Activated T-helper 2 cell treated with anti-CD3 and anti-CD28 coated beads, Interferon-gamma antibody, Interleukin-2, Interleukin-4, amounts not matched to agents 10 μg/mL and 5 μg/mL and 100 μg/mL, durations not matched to agents 14 hours and 24 hours and 36 hours (primary cell): ENCODE measurements around the gene KREMEN1. TPM values are rescaled to one million over a fixed set of nuclear protein-coding genes. Genes with fewer than 3 reads are reported as not detected.
"Not testable (repeated sequence)": the region's sequence is repeated elsewhere in the genome, so short reads cannot be mapped to it uniquely, and the experiment has no call there.

ENCODE experiments used
- DNase-seq: peaks from one replicate; pipeline ENCODE4 v3.0.0; 2021; ENCODE audit warnings: low spot score
- H3K27ac Mint-ChIP-seq: one replicate; pipeline ENCODE4 v1.8.0; 2021; ENCODE audit warnings: mixed read lengths
- H3K27me3 Mint-ChIP-seq: one replicate; pipeline ENCODE4 v1.8.0; 2021; ENCODE audit warnings: low read depth, mixed read lengths
- H3K36me3 Mint-ChIP-seq: one replicate; pipeline ENCODE4 v1.8.0; 2021; ENCODE audit warnings: low read depth, mixed read lengths
- H3K4me1 Mint-ChIP-seq: one replicate; pipeline ENCODE4 v1.8.0; 2021; ENCODE audit warnings: low read depth, mixed read lengths
- H3K4me3 Mint-ChIP-seq: one replicate; pipeline ENCODE4 v1.8.0; 2021; ENCODE audit warnings: low read depth, mild to moderate bottlenecking, moderate library complexity, mixed read lengths
- H3K9me3 Mint-ChIP-seq: one replicate; pipeline ENCODE4 v1.8.0; 2021; ENCODE audit warnings: mixed read lengths
- intact Hi-C: fragments of 100-400 bp; cut with micrococcal nuclease; formaldehyde crosslinking; loops from one replicate; pipeline ENCODE4 v1.15.1; 2023
- total RNA-seq: library from RNA; stranded (reverse); gene quantifications from 2 replicates; pipeline ENCODE4 v1.2.3, GENCODE V29; 2022

KREMEN1 gene
- total RNA-seq, 1 donor from 2014 or later: 0.27 TPM

DNA sequence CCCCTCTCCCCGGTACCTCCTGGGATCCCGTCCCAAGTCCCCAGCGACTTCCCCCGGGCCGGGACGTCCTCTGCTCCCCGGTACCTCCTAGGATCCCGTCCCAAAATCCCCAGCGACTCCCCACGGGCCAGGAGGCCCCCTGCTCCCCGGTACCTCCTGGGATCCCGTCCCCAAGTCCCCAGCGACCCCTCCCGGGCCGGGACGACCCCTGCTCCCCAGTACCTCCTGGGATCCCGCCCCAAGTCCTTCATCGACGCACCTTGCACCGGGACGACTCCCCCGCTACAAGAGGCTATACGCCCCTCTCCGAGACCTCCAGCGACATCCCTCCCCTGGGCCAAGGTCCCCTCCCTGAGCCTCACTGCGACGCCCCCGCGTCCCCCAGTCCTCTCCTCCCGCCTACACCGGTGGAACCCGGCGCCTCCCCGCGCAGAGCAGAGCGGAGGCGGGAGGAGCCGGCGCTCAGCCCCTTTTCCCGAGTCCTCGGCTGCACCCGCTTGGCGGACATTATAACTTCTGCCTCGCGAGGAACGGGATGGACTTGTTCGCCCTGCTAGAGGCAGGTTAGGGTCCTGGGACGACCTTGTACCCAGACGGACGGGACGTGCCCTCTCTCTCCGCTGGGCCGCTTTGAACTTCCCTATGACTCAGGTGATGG lies 912 bp downstream of the KREMEN1 start:
- Mint-ChIP-seq H3K36me3 (no peaks in the 10 kb centered on the region), H3K27ac (no peak overlapping the region), H3K4me1 (peaks cover 14% of the 10 kb centered on the region), H3K27me3 (peaks cover 73% of the 10 kb centered on the region), H3K4me3 (peak overlapping the region; percentile 51), H3K9me3 (no peaks in the 10 kb centered on the region)
- DNase-seq: no peak
- intact Hi-C loops: loop anchor here (5.0 to 10.0 kb wide), 2 partner anchors 129 to 171 kb away; no protein-coding TSS in a partner anchor

- Mint-ChIP-seq H3K4me1 (peaks cover 14% of the 10 kb centered on the region), H3K36me3 (no peaks in the 10 kb centered on the region), H3K27me3 (peaks cover 73% of the 10 kb centered on the region)
Observed at GRCh38 chr22:29074276-29074772, 1.5 kb downstream of the KREMEN1 start.

GRCh38 chr22:29078036-29078868 lies 5.4 kb downstream of the KREMEN1 start:
- H3K4me1 Mint-ChIP-seq: peaks cover 2% of the 10 kb centered on the region
- H3K36me3 Mint-ChIP-seq: no peaks in the 10 kb centered on the region
- H3K27me3 Mint-ChIP-seq: peaks cover 60% of the 10 kb centered on the region
- no peak for DNase-seq
- no peak overlapping the region for H3K4me3 Mint-ChIP-seq
- no peaks in the 10 kb centered on the region for H3K9me3 Mint-ChIP-seq
- no peak overlapping the region for H3K27ac Mint-ChIP-seq
- intact Hi-C loops: loop anchor here (10.0 kb wide), 1 partner anchor 167 kb away; no protein-coding TSS in a partner anchor

More at GRCh38 chr22:29074276-29074772, 1.5 kb downstream of the KREMEN1 start:
- intact Hi-C loops: loop anchor here (5.0 to 10.0 kb wide), 2 partner anchors 128 to 170 kb away; no protein-coding TSS in a partner anchor
- no peak for DNase-seq
- Mint-ChIP-seq H3K27ac (no peak overlapping the region), H3K9me3 (no peaks in the 10 kb centered on the region), H3K4me3 (peak overlapping the region; percentile 51)

GRCh38 chr22:29078869-29079207 lies 6.0 kb downstream of the KREMEN1 start:
- Mint-ChIP-seq H3K27me3 (peaks cover 58% of the 10 kb centered on the region), H3K4me1 (peaks cover 2% of the 10 kb centered on the region), H3K36me3 (no peaks in the 10 kb centered on the region), H3K27ac (no peak overlapping the region), H3K9me3 (no peaks in the 10 kb centered on the region), H3K4me3 (no peak overlapping the region)
- intact Hi-C loops: loop anchor here (10.0 kb wide), 1 partner anchor 166 kb away; no protein-coding TSS in a partner anchor
- DNase-seq: no peak

GRCh38 chr22:29079218-29079901 lies 6.5 kb downstream of the KREMEN1 start:
- Mint-ChIP-seq H3K4me1 (peaks cover 2% of the 10 kb centered on the region), H3K27ac (no peak overlapping the region), H3K27me3 (peaks cover 52% of the 10 kb centered on the region), H3K4me3 (no peak overlapping the region), H3K36me3 (no peaks in the 10 kb centered on the region), H3K9me3 (no peaks in the 10 kb centered on the region)
- intact Hi-C loops: loop anchor here (10.0 kb wide), 1 partner anchor 165 kb away; no protein-coding TSS in a partner anchor
- DNase-seq: no peak

GRCh38 chr22:29080106-29080975 lies 7.5 kb downstream of the KREMEN1 start:
- Mint-ChIP-seq H3K9me3 (no peaks in the 10 kb centered on the region), H3K27ac (no peak overlapping the region), H3K27me3 (peaks cover 43% of the 10 kb centered on the region), H3K4me3 (no peak overlapping the region), H3K4me1 (peaks cover 2% of the 10 kb centered on the region), H3K36me3 (no peaks in the 10 kb centered on the region)
- no peak for DNase-seq
- intact Hi-C loops: no loop called here

- peaks cover 35% of the 10 kb centered on the region for H3K27me3 Mint-ChIP-seq
- H3K4me3 Mint-ChIP-seq: no peak overlapping the region
- no peaks in the 10 kb centered on the region for H3K36me3 Mint-ChIP-seq
- no peaks in the 10 kb centered on the region for H3K9me3 Mint-ChIP-seq
- H3K27ac Mint-ChIP-seq: no peak overlapping the region
- H3K4me1 Mint-ChIP-seq: peaks cover 2% of the 10 kb centered on the region
- intact Hi-C loops: no loop called here
- DNase-seq: no peak
Observed at GRCh38 chr22:29081517-29082236, 8.8 kb downstream of the KREMEN1 start.

DNA sequence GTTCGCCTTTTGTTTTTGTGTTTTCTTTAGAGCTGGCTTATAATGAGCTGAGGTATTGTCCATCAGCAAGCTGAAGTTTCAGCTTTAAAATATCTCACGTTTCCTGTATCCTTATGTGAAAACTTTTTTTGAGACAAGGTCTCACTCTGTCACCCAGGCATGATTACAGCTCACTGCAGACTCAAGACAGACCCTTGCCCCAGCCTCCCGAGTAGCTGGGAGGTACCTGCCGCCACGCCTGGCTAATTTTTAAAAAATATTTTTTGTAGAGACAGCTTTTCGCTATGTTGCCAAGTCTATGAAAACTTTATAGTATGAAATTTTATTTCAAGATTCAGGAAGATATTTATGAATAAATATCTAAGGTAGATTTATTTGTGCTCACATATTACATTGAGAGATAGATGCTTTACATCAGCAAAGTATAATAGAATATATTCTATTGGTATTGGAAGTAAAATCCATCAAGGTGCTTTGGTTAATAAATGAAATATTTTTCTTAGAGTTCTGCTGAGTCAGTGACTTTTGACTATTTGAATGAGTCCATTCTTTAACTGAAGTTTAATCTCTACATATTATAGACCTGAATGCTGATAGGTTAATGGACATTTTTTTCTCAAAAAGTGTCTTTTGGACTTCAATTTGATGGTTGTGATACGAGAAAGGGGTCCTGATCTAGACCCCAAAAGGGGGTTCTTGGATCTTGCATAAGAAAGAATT lies 10.2 kb downstream of the KREMEN1 start:
- DNase-seq: no peak
- no peak overlapping the region for H3K27ac Mint-ChIP-seq

DNA sequence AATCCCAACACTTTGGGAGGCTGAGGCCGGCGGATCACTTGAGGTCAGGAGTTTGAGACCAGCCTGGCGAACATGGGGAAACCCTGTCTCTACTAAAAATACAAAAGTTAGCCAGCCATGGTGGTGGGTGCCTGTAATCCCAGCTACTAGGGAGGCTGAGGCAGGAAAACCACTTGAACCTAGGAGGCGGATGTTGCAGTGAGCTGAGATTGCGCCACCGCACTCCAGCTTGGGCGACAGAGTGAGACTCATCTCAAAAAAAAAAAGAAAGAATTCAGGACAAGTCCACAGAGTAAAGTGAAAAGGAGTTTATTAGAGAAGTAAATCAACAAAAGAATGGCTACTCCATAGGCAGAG lies 10.7 kb downstream of the KREMEN1 start:
- DNase-seq, H3K4me3 Mint-ChIP-seq, H3K27ac Mint-ChIP-seq, H3K9me3 Mint-ChIP-seq, H3K36me3 Mint-ChIP-seq, H3K4me1 Mint-ChIP-seq, intact Hi-C loops: not testable (repeated sequence)
- peaks cover 23% of the 10 kb centered on the region for H3K27me3 Mint-ChIP-seq

More for the DNA sequence above, 10.2 kb downstream of the KREMEN1 start:
- no peak overlapping the region for H3K4me3 Mint-ChIP-seq
- H3K27me3 Mint-ChIP-seq: peaks cover 29% of the 10 kb centered on the region
- H3K9me3 Mint-ChIP-seq: no peaks in the 10 kb centered on the region
- intact Hi-C loops: no loop called here
- peaks cover 2% of the 10 kb centered on the region for H3K4me1 Mint-ChIP-seq
- no peaks in the 10 kb centered on the region for H3K36me3 Mint-ChIP-seq

GRCh38 chr22:29083933-29084591 lies 11.2 kb downstream of the KREMEN1 start:
- Mint-ChIP-seq H3K4me3 (no peak overlapping the region), H3K9me3 (no peaks in the 10 kb centered on the region), H3K27me3 (peaks cover 24% of the 10 kb centered on the region), H3K4me1 (peaks cover 2% of the 10 kb centered on the region), H3K27ac (no peak overlapping the region), H3K36me3 (no peaks in the 10 kb centered on the region)
- no peak for DNase-seq
- intact Hi-C loops: no loop called here

GRCh38 chr22:29087012-29087411 lies 14.2 kb downstream of the KREMEN1 start:
- DNase-seq: no peak
- Mint-ChIP-seq H3K9me3 (no peaks in the 10 kb centered on the region), H3K4me3 (no peak overlapping the region), H3K4me1 (no peaks in the 10 kb centered on the region), H3K36me3 (no peaks in the 10 kb centered on the region), H3K27me3 (peaks cover 23% of the 10 kb centered on the region), H3K27ac (no peak overlapping the region)
- intact Hi-C loops: no loop called here
